A549 (cell line): ENCODE data around the gene CPED1.

Experiments
- CBX8 ChIP-seq: fragments of 200-600 bp; sonication (generic); IDR thresholded peaks from 2 replicates; pipeline ENCODE4 v1.6.1; 2016
- JUN ChIP-seq, 2 experiments: fragments of >200 bp; sonication (Bioruptor Twin); formaldehyde crosslinking; IDR thresholded peaks; 2 replicates in 1 of 2; 3 replicates in 1 of 2; pipeline ENCODE4 v1.6.1; 2016 to 2017
- MAFK ChIP-seq: fragments of 450-650 bp; IDR thresholded peaks from 2 replicates; pipeline ENCODE4 v1.6.1; 2014; ENCODE audit not compliant: partially characterized antibody
- POLR2A ChIP-seq: IDR thresholded peaks from 2 replicates; pipeline ENCODE4 v1.6.1; 2012; ENCODE audit warnings: mild to moderate bottlenecking, low read length

DNA sequence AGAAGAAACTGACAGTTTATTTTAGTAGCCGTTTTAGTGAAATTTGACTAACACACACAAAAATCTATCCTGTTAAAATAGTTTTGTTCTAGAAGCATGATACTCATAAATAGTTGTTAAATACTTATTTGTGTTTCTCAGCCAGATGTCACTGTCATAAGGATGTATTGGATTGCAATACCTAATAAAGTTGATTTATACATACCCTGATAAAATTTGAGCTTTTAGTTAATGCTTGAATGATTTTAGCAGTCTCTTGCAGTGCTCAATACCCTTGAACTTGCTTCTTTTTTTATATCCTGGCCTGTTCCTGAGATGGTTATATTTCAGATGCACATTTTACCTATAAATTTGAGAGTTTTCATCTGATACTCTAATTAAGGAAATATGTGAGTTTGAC, 27.8 kb upstream of the CPED1 start:
- TF ChIP-seq JUN (IDR thresholded peaks at IDR 0.05) (no peak), POLR2A (no peak), CBX8 (no peak), MAFK (no peak)
